Epithelial cell of proximal tubule (primary cell): ENCODE measurements around the gene MYOG. TPM values are rescaled to one million over a fixed set of nuclear protein-coding genes. Genes with fewer than 3 reads are reported as not detected.

Experiments
- DNase-seq: peaks from one replicate; pipeline ENCODE4 v3.0.0-alpha.2; 2011; ENCODE audit warnings: low read depth
- H3K4me3 ChIP-seq: 2 replicates; pipeline ENCODE4 v1.5.1; 2011; ENCODE audit warnings: low read depth, mild to moderate bottlenecking, low read length
- total RNA-seq: library from RNA; depleted of rRNA; stranded (reverse); fragments of >200 nt; gene quantifications from 2 replicates; pipeline ENCODE4 v1.2.3, GENCODE V29; 2015
- TF ChIP-seq, protein P1 (sequence below): conservative IDR thresholded peaks from 2 replicates; pipeline ENCODE4 v1.5.1; 2012; ENCODE audit warnings: low read depth, mild to moderate bottlenecking, low read length

MYOG gene
- total RNA-seq, 1 donor from 2014 or later: not detected

- TF ChIP-seq, protein P1, sequence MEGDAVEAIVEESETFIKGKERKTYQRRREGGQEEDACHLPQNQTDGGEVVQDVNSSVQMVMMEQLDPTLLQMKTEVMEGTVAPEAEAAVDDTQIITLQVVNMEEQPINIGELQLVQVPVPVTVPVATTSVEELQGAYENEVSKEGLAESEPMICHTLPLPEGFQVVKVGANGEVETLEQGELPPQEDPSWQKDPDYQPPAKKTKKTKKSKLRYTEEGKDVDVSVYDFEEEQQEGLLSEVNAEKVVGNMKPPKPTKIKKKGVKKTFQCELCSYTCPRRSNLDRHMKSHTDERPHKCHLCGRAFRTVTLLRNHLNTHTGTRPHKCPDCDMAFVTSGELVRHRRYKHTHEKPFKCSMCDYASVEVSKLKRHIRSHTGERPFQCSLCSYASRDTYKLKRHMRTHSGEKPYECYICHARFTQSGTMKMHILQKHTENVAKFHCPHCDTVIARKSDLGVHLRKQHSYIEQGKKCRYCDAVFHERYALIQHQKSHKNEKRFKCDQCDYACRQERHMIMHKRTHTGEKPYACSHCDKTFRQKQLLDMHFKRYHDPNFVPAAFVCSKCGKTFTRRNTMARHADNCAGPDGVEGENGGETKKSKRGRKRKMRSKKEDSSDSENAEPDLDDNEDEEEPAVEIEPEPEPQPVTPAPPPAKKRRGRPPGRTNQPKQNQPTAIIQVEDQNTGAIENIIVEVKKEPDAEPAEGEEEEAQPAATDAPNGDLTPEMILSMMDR: no peak
- no peak for DNase-seq
- H3K4me3 ChIP-seq: no peak overlapping the region
Measured at GRCh38 chr1:203048086-203048485, 37.7 kb downstream of the MYOG start.

DNA sequence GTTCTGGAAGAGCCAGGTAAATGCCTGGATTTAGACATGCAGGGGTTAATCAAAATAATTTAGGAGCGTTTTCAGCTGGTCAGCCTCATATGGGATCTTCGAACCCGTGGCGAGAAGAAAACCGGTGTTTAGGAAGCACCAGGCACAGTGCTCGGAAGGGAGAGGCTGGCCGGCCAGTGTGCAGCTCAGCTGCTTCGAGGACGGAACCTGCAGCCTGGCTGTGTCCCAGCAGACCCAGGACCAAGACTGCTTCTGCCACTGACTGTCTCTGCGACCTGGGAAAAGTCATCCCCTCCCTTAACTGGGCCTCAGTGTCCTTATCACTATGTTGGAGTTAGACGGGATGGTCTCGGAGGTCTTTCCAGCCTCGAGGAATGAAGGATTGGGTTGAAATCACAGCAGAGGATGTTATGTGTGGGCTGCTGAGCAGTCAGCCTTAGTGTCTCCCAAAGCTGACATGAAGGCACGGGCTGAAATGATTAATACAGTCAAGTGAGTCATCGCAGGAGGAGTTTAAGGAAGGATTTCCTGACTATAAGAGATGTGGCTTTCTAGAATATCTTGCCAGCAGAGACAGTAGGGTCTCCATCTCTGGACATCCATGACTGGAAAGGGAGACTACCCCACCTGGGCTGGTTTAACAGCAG lies 38.7 kb downstream of the MYOG start:
- no peak overlapping the region for H3K4me3 ChIP-seq
- TF ChIP-seq, protein P1: no peak
- DNase-seq: peak; percentile 26

- DNase-seq: no peak
- no peak overlapping the region for H3K4me3 ChIP-seq
- TF ChIP-seq, protein P1: no peak
Measured at GRCh38 chr1:203045821-203046594, 39.8 kb downstream of the MYOG start.

- TF ChIP-seq, protein P1: no peak
- H3K4me3 ChIP-seq: no peak overlapping the region
- DNase-seq: no peak
Measured at GRCh38 chr1:203045336-203045735, 40.5 kb downstream of the MYOG start.

GRCh38 chr1:203044546-203045250 lies 41.1 kb downstream of the MYOG start:
- no peak overlapping the region for H3K4me3 ChIP-seq
- TF ChIP-seq, protein P1: no peak
- no peak for DNase-seq

DNA sequence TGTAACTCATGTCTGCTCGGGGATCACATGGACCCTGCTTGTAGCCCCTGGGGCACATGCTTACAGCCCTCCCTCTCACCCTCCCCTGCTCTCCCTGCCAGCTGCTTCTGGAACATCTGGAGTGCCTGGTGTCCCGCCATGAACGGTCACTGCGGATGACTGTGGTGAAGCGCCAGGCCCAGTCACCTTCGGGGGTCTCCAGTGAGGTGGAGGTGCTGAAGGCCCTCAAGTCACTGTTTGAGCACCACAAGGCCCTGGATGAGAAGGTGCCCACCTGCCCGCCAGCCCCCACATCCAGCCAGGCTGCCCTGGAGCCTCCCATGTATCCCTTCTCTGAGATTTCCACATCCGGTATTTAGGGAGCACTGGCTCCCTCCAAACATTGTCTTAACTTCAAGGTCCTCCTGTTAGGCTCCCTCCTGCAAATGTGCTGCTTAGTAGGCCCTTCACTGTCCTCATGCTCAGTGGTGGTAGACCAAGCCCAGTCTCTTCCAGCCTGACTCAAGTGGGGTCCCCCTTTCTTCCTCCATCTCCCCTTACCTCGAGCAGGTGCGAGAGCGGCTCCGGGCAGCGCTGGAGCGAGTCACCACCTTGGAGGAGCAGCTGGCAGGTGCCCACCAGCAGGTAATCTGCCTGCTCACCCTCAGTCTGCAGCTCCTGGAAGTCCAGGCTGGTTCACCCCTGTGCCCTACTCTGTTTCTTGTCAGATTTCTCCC lies 41.8 kb downstream of the MYOG start:
- no peak for DNase-seq
- TF ChIP-seq, protein P1: no peak
- no peak overlapping the region for H3K4me3 ChIP-seq
